ENCODE results near the gene NINJ1. TPM values are rescaled to one million over a fixed set of nuclear protein-coding genes. Genes with fewer than 3 reads are reported as not detected.

NINJ1 gene
- total and polyA plus RNA-seq, 3 donors from 2014 or later, result 99.3 to 152 (median 148) TPM

- Histone ChIP-seq H3K4me1 (peaks cover 70% of the 10 kb centered on the region), H3K9me3 (no peaks in the 10 kb centered on the region), H3K27ac (peak overlapping the region in 1 of 2 donors; percentile 97), H3K4me3 (no peak overlapping the region), H3K36me3 (ENCODE audit: low read depth, missing control alignments) (no peaks in the 10 kb centered on the region), H3K27me3 (no peaks in the 10 kb centered on the region)
- 71 to 73% methylated on average over 9 to 10 of the region's 10 CpGs for WGBS, 2 donors
- intact Hi-C loops (cut with DNase I; ENCODE audit: low total_unique reads), result no loop called here
- DNase-seq, result no peak
- no peak for TF ChIP-seq CTCF (IDR thresholded peaks at IDR 0.05)
- TF ChIP-seq POLR2A (IDR thresholded peaks at IDR 0.05), result no peak
Measured at GRCh38 chr9:93128715-93129224, 5.3 kb downstream of the NINJ1 start.

- no peak overlapping the region for H3K4me3 ChIP-seq
- WGBS, 2 donors, result 71 to 77% methylated on average over 5 to 13 of the region's 14 CpGs
- TF ChIP-seq POLR2A (IDR thresholded peaks at IDR 0.05) (no peak), CTCF (IDR thresholded peaks at IDR 0.05) (no peak)
- H3K9me3 ChIP-seq, result no peaks in the 10 kb centered on the region
- peaks cover 68% of the 10 kb centered on the region for H3K4me1 ChIP-seq
- intact Hi-C loops (cut with DNase I; ENCODE audit: low total_unique reads), result no loop called here
- H3K27ac ChIP-seq, result peak overlapping the region; percentile 44 to 97
- DNase-seq, result no peak
- no peaks in the 10 kb centered on the region for H3K27me3 ChIP-seq
- no peaks in the 10 kb centered on the region for H3K36me3 ChIP-seq (ENCODE audit: low read depth, missing control alignments)
Measured at GRCh38 chr9:93128011-93128714, 5.9 kb downstream of the NINJ1 start.

GRCh38 chr9:93127395-93127911, 6.6 kb downstream of the NINJ1 start:
- Histone ChIP-seq H3K4me1 (peaks cover 60% of the 10 kb centered on the region), H3K36me3 (ENCODE audit: low read depth, missing control alignments) (no peaks in the 10 kb centered on the region), H3K9me3 (no peaks in the 10 kb centered on the region), H3K27me3 (no peaks in the 10 kb centered on the region), H3K27ac (peak overlapping the region; percentile 44 to 67), H3K4me3 (no peak overlapping the region)
- DNase-seq, result no peak
- intact Hi-C loops (cut with DNase I; ENCODE audit: low total_unique reads), result no loop called here
- TF ChIP-seq CTCF (IDR thresholded peaks at IDR 0.05) (no peak), POLR2A (IDR thresholded peaks at IDR 0.05) (no peak)
- WGBS, 2 donors, result 54 to 61% methylated on average over 5 to 8 of the region's 8 CpGs

- H3K4me1 ChIP-seq, result peaks cover 55% of the 10 kb centered on the region
- H3K4me3 ChIP-seq, result no peak overlapping the region
- DNase-seq, result peak; percentile 55
- WGBS, 2 donors, result 38 to 58% methylated on average over 11 to 17 of the region's 18 CpGs
- no peaks in the 10 kb centered on the region for H3K36me3 ChIP-seq (ENCODE audit: low read depth, missing control alignments)
- H3K27me3 ChIP-seq, result no peaks in the 10 kb centered on the region
- H3K9me3 ChIP-seq, result no peaks in the 10 kb centered on the region
- TF ChIP-seq CTCF (IDR thresholded peaks at IDR 0.05) (no peak), POLR2A (IDR thresholded peaks at IDR 0.05) (no peak)
- H3K27ac ChIP-seq, result peak overlapping the region; percentile 44 to 67
- intact Hi-C loops (cut with DNase I; ENCODE audit: low total_unique reads), result no loop called here
Measured at GRCh38 chr9:93126825-93127368, 7.2 kb downstream of the NINJ1 start.
